HUES6 (cell line): ENCODE measurements around the gene ERCC3.

Experiments used
- H3K27ac ChIP-seq: 2 replicates; pipeline ENCODE4 v1.7.0; 2013; ENCODE audit warnings: low read depth, mild to moderate bottlenecking, low read length, inconsistent platforms
- H3K27me3 ChIP-seq: 2 replicates; pipeline ENCODE4 v1.6.1; 2013; ENCODE audit warnings: low read length; ENCODE audit not compliant: control insufficient read depth, insufficient read depth
- H3K36me3 ChIP-seq: 2 replicates; pipeline ENCODE4 v1.6.1; 2013; ENCODE audit warnings: low read length; ENCODE audit not compliant: control insufficient read depth, insufficient read depth
- H3K4me1 ChIP-seq: 2 replicates; pipeline ENCODE4 v1.6.1; 2013; ENCODE audit warnings: low read length; ENCODE audit not compliant: control insufficient read depth, insufficient read depth
- H3K4me3 ChIP-seq: 2 replicates; pipeline ENCODE4 v1.5.1; 2013; ENCODE audit warnings: low read depth, low read length
- H3K9ac ChIP-seq: one replicate; pipeline ENCODE4 v1.6.1; 2013; ENCODE audit warnings: mild to moderate bottlenecking, low read length
- H3K9me3 ChIP-seq: 2 replicates; pipeline ENCODE4 v1.6.1; 2013; ENCODE audit warnings: low read depth, low read length; ENCODE audit not compliant: control insufficient read depth, insufficient read depth

The ERCC3 gene

DNA sequence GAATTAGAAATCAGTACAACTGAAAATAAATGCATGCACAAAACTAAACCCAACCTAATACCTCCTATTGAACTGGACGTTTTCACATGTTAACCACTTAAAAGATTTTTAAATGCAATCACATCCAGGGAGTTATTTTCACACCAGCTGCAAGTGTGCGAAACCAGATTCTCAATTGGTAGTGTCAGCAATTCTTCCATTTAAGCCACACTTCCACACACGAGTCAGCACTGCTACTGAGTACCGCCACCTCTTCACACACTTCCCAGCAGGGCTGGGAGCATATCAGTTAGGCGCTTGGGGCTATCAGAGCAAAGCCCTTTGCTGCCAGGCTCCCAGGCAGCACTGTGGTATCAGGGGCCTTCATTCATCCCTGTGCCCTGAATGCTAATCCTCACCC is 14.2 kb downstream of the ERCC3 start:
- Histone ChIP-seq H3K27me3 (no peaks in the 10 kb centered on the region), H3K9me3 (peaks cover 12% of the 10 kb centered on the region), H3K36me3 (peaks cover 95% of the 10 kb centered on the region), H3K9ac (no peak overlapping the region), H3K4me1 (no peaks in the 10 kb centered on the region), H3K27ac (no peak overlapping the region), H3K4me3 (no peak overlapping the region)

- peaks cover 9% of the 10 kb centered on the region for H3K9me3 ChIP-seq
- H3K4me1 ChIP-seq, result no peaks in the 10 kb centered on the region
- H3K27ac ChIP-seq, result no peak overlapping the region
- H3K36me3 ChIP-seq, result peaks cover 93% of the 10 kb centered on the region
- no peak overlapping the region for H3K4me3 ChIP-seq
- no peaks in the 10 kb centered on the region for H3K27me3 ChIP-seq
- no peak overlapping the region for H3K9ac ChIP-seq
These were observed 15.0 kb downstream of the ERCC3 start for GRCh38 chr2:127278959-127279358.

- H3K36me3 ChIP-seq, result peaks cover 93% of the 10 kb centered on the region
- no peak overlapping the region for H3K27ac ChIP-seq
These were observed 16.9 kb downstream of the ERCC3 start for GRCh38 chr2:127277028-127277427.

DNA sequence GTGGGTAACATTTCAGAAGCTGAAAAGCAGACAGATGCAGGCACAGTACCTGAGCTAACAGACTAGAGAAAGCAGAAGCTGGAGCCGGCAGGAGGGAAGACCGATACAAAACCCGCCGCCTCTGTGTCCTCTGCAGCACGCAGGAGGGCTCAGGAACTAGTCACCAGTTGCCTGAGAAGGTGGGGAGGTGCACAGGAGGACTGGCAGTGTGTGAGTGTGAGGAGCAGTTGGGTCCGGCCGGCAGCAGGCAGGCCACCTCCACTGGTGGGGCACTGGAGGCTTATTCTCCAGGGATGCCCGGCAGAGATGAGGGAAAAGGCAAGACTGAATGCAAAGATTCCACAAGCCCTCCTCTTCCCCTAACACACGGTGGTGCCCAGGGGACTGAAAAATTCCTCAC is 18.2 kb downstream of the ERCC3 start:
- no peaks in the 10 kb centered on the region for H3K27me3 ChIP-seq
- H3K4me3 ChIP-seq, result no peak overlapping the region
- no peak overlapping the region for H3K27ac ChIP-seq
- no peaks in the 10 kb centered on the region for H3K9me3 ChIP-seq
- peaks cover 94% of the 10 kb centered on the region for H3K36me3 ChIP-seq
- H3K9ac ChIP-seq, result no peak overlapping the region
- no peaks in the 10 kb centered on the region for H3K4me1 ChIP-seq

More at GRCh38 chr2:127277028-127277427, 16.9 kb downstream of the ERCC3 start:
- Histone ChIP-seq H3K27me3 (no peaks in the 10 kb centered on the region), H3K9me3 (no peaks in the 10 kb centered on the region), H3K4me3 (no peak overlapping the region), H3K4me1 (no peaks in the 10 kb centered on the region), H3K9ac (no peak overlapping the region)

DNA sequence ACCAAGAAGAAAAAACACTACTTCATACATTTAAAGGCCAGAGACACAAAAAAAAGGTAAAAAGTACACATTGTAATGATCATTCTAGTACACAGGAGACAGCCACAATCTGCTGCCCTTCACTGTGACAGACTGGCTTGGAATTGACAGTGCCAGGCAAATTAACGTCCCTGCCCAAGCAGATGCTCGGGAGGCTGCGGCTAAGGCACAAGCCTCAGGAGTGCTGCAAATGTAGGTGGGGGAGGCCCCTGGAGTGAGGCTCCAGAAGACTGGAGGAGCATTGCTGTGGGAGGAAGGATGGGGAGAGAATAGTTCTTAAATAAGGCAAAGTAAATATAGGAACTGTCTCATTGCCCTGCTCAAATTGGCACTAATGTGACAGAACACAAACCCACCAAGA is 18.6 kb downstream of the ERCC3 start:
- no peak overlapping the region for H3K27ac ChIP-seq
- H3K4me3 ChIP-seq, result no peak overlapping the region
- H3K9ac ChIP-seq, result no peak overlapping the region
- peaks cover 94% of the 10 kb centered on the region for H3K36me3 ChIP-seq
- H3K4me1 ChIP-seq, result no peaks in the 10 kb centered on the region
- H3K9me3 ChIP-seq, result no peaks in the 10 kb centered on the region
- no peaks in the 10 kb centered on the region for H3K27me3 ChIP-seq

DNA sequence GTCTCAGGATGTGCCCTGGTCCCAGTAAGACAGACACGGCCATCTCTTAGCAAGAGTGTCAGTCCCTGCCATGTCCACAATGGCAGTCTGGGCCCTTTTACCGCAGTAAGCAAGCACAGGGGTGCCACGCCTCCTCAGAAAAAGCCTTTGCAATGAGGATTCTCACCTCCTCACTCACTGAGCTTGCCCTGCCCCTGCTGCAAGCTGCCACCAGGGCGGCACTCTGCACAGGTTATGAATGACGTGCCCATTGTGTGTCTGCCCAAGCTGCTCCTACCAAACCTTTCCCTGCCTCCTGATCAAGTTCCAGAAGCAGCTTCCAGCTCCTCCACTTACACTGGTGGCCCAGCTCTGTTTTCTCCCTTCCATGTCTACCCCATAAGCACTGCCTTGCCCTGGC is 23.3 kb downstream of the ERCC3 start:
- H3K36me3 ChIP-seq, result peaks cover 84% of the 10 kb centered on the region
- no peak overlapping the region for H3K9ac ChIP-seq
- no peaks in the 10 kb centered on the region for H3K9me3 ChIP-seq
- no peaks in the 10 kb centered on the region for H3K27me3 ChIP-seq
- no peak overlapping the region for H3K4me3 ChIP-seq
- H3K4me1 ChIP-seq, result no peaks in the 10 kb centered on the region
- H3K27ac ChIP-seq, result no peak overlapping the region

DNA sequence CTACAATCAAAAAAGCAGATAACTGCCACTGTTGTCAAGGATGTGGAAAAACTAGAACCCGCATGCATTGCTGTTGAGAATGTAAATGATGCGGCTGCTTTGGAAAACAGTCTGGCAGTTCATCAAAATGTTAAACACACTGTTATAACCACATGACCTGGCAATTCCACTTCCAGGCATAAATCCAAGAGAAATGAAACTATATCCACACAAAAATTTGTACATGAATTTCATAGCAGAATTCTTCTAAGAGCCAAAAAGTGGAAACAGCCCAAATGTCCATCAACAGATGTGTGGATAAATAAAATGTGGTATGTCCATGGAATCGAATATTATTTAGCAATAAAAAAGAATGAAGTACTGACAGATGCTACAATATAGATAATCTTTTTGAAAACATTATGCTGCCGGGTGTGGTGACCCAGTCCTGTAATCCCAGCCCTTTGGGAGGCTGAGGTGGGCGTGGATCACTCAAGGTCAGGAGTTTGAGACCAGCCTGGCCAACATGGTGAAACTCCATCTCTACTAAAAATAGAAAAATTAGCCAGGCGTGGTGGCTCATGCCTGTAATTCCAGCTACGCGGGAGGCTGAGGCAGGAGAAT is 32.0 kb downstream of the ERCC3 start:
- no peak overlapping the region for H3K4me3 ChIP-seq
- H3K36me3 ChIP-seq, result peaks cover 58% of the 10 kb centered on the region
- no peak overlapping the region for H3K27ac ChIP-seq
- no peaks in the 10 kb centered on the region for H3K9me3 ChIP-seq
- H3K9ac ChIP-seq, result no peak overlapping the region
- no peaks in the 10 kb centered on the region for H3K4me1 ChIP-seq
- H3K27me3 ChIP-seq, result no peaks in the 10 kb centered on the region

DNA sequence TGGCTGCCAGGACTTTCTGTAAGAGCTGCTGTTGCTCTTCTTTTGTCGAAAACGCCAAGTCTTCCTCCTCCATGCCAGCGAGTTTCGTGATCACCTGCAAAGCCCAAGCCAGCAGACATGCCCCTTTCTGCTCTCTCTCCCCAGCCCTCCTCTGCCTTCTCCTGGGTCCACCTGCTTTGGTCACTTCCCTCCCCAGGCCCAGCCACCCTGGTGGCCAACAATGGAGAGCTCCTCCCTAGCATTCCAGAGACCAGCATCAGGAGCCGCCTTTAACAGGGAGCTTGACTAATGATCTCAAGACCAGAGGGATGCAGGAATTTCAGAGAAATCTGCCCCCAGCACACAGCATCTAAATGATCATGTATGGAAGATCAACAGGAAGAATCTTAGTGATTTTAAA is 34.6 kb downstream of the ERCC3 start:
- Histone ChIP-seq H3K36me3 (peaks cover 61% of the 10 kb centered on the region), H3K27ac (no peak overlapping the region), H3K9me3 (no peaks in the 10 kb centered on the region), H3K27me3 (no peaks in the 10 kb centered on the region), H3K4me1 (no peaks in the 10 kb centered on the region), H3K4me3 (no peak overlapping the region), H3K9ac (no peak overlapping the region)

DNA sequence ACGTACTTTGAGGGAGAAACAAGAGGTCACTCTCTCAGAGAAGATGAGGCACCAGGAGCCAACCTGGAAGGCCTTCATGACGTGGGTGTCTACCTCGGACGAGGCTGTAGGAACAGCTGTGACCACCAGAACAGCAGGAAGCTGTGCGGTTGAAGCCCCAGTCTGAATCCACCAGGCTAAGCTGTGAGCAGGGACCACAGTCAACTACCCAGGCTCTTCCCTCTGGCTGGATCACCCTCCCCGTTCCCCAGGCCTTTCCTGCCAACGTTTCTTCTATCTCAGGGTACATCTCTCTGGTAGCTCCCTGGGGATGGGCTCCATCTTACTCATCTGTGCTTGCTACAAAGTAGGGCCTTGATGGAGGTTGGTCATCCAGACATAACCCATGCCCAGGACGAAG is 37.1 kb downstream of the ERCC3 start:
- Histone ChIP-seq H3K27ac (no peak overlapping the region), H3K9me3 (no peaks in the 10 kb centered on the region), H3K36me3 (peaks cover 55% of the 10 kb centered on the region), H3K4me3 (no peak overlapping the region), H3K27me3 (no peaks in the 10 kb centered on the region), H3K4me1 (no peaks in the 10 kb centered on the region), H3K9ac (no peak overlapping the region)

DNA sequence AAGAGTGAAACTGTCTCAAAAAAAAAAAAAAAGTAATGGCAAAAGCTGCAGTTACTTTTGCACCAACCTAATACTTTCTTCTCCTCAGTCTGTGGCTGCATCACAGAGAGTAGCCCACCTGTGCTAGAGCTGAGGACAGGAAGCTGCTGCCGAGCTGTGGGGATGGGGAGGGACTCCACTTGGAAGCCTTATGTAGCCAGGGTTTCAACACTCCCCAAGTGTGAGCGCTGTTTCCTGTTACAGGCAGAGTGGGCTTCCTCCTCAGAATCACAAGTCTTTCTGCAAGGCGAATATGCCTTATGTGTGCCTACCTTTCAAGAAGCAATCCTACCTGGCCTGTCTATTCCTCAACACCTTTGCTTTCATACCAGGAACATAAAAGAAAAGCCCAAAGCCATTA is 37.6 kb downstream of the ERCC3 start:
- H3K27me3 ChIP-seq, result no peaks in the 10 kb centered on the region
- H3K9ac ChIP-seq, result no peak overlapping the region
- H3K4me1 ChIP-seq, result no peaks in the 10 kb centered on the region
- H3K36me3 ChIP-seq, result peaks cover 51% of the 10 kb centered on the region
- no peaks in the 10 kb centered on the region for H3K9me3 ChIP-seq
- no peak overlapping the region for H3K4me3 ChIP-seq
- no peak overlapping the region for H3K27ac ChIP-seq

- Histone ChIP-seq H3K4me1 (no peaks in the 10 kb centered on the region), H3K9me3 (no peaks in the 10 kb centered on the region), H3K9ac (no peak overlapping the region), H3K4me3 (no peak overlapping the region), H3K27ac (no peak overlapping the region), H3K27me3 (no peaks in the 10 kb centered on the region), H3K36me3 (peaks cover 44% of the 10 kb centered on the region)
These were observed 38.2 kb downstream of the ERCC3 start for GRCh38 chr2:127255721-127256120.

GRCh38 chr2:127255146-127255545 is 38.8 kb downstream of the ERCC3 start:
- H3K9ac ChIP-seq, result no peak overlapping the region
- no peaks in the 10 kb centered on the region for H3K9me3 ChIP-seq
- no peaks in the 10 kb centered on the region for H3K4me1 ChIP-seq
- no peak overlapping the region for H3K4me3 ChIP-seq
- H3K27ac ChIP-seq, result no peak overlapping the region
- peaks cover 39% of the 10 kb centered on the region for H3K36me3 ChIP-seq
- no peaks in the 10 kb centered on the region for H3K27me3 ChIP-seq
